ENCODE results near the gene PPP2R2B.

DNA sequence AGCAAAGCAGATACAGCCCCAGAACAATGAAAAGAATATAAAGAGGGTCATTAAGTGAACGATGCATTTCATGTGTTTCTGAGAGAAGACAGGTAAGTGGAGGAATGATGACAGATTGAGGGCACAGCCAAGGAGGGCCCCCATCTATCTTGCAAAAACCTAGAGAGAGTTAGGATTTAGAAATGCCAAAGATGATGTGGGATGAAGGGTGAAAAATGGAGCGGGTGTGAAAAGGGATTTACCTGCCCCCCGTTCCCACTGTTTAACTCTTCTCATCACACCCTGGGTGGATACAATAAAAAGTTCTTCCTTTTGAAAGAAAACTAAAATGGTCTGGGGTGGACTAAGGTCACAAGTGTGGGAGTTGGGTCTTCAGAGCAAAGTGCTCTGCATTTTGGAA lies 18.5 kb upstream of the PPP2R2B start:
- TF ChIP-seq POLR2A (IDR thresholded peaks at IDR 0.05; ENCODE audit: low read length) (no peak), GATA1 (IDR thresholded peaks at IDR 0.05; ENCODE audit: low read depth, low read length) (no peak)

Data from erythroblast (primary cell).